ENCODE measurements around the gene WDR31. TPM values are rescaled to one million over a fixed set of nuclear protein-coding genes. Genes with fewer than 3 reads are reported as not detected.
"Not testable (repeated sequence)": the region's sequence is repeated elsewhere in the genome, so short reads cannot be mapped to it uniquely, and the experiment has no call there.

Gene WDR31
- polyA plus RNA-seq, 1 donor (not counting 4 experiments of a cell fraction or from before 2014, with no cell fraction given) = 0.94 TPM

DNA sequence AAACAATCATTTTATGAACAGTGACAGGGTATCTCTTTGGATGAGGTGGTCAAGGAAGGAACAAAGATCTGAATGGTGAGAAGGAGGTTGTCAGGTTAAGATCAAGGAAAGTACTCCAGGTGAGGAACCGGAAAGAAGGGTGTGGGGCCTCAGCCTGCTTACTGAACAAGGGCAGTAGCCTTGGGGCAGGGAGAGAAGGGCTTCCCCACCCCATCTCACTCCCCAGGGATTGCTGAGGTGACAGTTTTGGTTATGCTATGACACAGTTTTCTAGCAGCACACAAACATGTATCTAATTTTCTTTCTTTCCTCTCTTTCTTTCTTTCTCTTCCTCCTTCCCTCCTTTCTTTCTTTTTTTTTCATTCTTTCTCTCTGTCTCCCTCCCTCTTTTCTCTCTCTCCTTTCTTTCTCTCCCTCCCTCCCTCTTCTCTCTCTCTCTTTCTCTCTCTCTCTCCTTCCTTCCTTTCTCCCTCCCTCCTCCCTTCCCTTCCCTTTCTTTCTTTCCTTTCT lies 40.8 kb upstream of the WDR31 start:
- Histone ChIP-seq H3K9me1 (ENCODE audit: control insufficient read depth, extremely low read depth, insufficient read depth, low read length) (no peaks in the 10 kb centered on the region), H3K27me3 (ENCODE audit: control insufficient read depth, extremely low read depth, insufficient read depth, low read length) (no peaks in the 10 kb centered on the region), H3K9me3 (ENCODE audit: control insufficient read depth, low read depth, low read length) (no peaks in the 10 kb centered on the region), H3K4me3 (ENCODE audit: control insufficient read depth in 2 of 3, extremely low read depth in 1 of 3, insufficient read depth in 2 of 3, low read depth in 1 of 3, low read length in 3 of 3) (no peak overlapping the region), H3K79me2 (ENCODE audit: control insufficient read depth, insufficient read depth, low read length) (no peaks in the 10 kb centered on the region), H3K9ac (ENCODE audit: control insufficient read depth, extremely low read depth, insufficient read depth, low read length) (no peak overlapping the region), H3K27ac (ENCODE audit: control insufficient read depth, insufficient read depth, low read length) (no peak overlapping the region), H3K4me1 (ENCODE audit: control insufficient read depth, extremely low read depth, insufficient read depth, low read length) (peaks cover 14% of the 10 kb centered on the region), H3K36me3 (ENCODE audit: control insufficient read depth in 2 of 2, extremely low read depth in 1 of 2, insufficient read depth in 2 of 2, low read length in 2 of 2) (no peaks in the 10 kb centered on the region), H3K4me2 (ENCODE audit: control insufficient read depth, extremely low read depth, insufficient read depth, low read depth, low read length) (no peak overlapping the region), H2AFZ (ENCODE audit: control insufficient read depth, low read length) (peak overlapping the region; percentile 79), H4K20me1 (ENCODE audit: control insufficient read depth, extremely low read depth, insufficient read depth, low read length) (no peaks in the 10 kb centered on the region)
- dilution Hi-C loops (cut with MboI; ENCODE audit: extremely low pct_ligation_motif_present, low sequenced_read_pairs) = no loop called here
- FAIRE-seq (no peak), DNase-seq (ENCODE audit: low read depth, low spot score) (no peak)
- TF ChIP-seq EZH2 (IDR thresholded peaks at IDR 0.05; ENCODE audit: low read length) = no peak
- TF ChIP-seq, protein P1, sequence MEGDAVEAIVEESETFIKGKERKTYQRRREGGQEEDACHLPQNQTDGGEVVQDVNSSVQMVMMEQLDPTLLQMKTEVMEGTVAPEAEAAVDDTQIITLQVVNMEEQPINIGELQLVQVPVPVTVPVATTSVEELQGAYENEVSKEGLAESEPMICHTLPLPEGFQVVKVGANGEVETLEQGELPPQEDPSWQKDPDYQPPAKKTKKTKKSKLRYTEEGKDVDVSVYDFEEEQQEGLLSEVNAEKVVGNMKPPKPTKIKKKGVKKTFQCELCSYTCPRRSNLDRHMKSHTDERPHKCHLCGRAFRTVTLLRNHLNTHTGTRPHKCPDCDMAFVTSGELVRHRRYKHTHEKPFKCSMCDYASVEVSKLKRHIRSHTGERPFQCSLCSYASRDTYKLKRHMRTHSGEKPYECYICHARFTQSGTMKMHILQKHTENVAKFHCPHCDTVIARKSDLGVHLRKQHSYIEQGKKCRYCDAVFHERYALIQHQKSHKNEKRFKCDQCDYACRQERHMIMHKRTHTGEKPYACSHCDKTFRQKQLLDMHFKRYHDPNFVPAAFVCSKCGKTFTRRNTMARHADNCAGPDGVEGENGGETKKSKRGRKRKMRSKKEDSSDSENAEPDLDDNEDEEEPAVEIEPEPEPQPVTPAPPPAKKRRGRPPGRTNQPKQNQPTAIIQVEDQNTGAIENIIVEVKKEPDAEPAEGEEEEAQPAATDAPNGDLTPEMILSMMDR (optimal IDR thresholded peaks at IDR 0.05 in 1 of 3, IDR thresholded peaks at IDR 0.05 in 1 of 3, conservative IDR thresholded peaks at IDR 0.05 in 1 of 3; ENCODE audit: extremely low read depth in 1 of 3, insufficient read depth in 2 of 3, low read length in 3 of 3) = no peak

DNA sequence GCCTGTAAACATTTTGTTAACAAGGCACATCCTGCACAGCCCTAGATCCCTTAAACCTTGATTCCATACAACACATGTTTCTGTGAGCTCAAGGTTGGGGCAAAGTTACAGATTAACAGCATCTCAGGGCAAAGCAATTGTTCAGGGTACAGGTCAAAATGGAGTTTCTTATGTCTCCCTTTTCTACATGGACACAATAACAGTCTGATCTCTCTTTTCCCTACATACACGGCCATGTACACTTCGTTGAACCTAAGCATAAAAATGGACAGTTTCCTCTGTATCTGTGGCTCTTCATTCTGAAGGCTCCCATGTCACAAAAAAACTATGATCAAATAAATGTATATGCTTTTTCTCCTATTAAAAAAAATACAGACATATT lies 39.7 kb upstream of the WDR31 start:
- dilution Hi-C loops (cut with MboI; ENCODE audit: extremely low pct_ligation_motif_present, low sequenced_read_pairs); H2AFZ ChIP-seq (ENCODE audit: control insufficient read depth, low read length); H3K36me3 ChIP-seq (ENCODE audit: control insufficient read depth in 2 of 2, extremely low read depth in 1 of 2, insufficient read depth in 2 of 2, low read length in 2 of 2); H3K79me2 ChIP-seq (ENCODE audit: control insufficient read depth, insufficient read depth, low read length); FAIRE-seq; H4K20me1 ChIP-seq (ENCODE audit: control insufficient read depth, extremely low read depth, insufficient read depth, low read length); H3K9me3 ChIP-seq (ENCODE audit: control insufficient read depth, low read depth, low read length); H3K4me3 ChIP-seq (ENCODE audit: control insufficient read depth in 2 of 3, extremely low read depth in 1 of 3, insufficient read depth in 2 of 3, low read depth in 1 of 3, low read length in 3 of 3); H3K4me2 ChIP-seq (ENCODE audit: control insufficient read depth, extremely low read depth, insufficient read depth, low read depth, low read length); H3K9ac ChIP-seq (ENCODE audit: control insufficient read depth, extremely low read depth, insufficient read depth, low read length); H3K27me3 ChIP-seq (ENCODE audit: control insufficient read depth, extremely low read depth, insufficient read depth, low read length); H3K27ac ChIP-seq (ENCODE audit: control insufficient read depth, insufficient read depth, low read length); H3K9me1 ChIP-seq (ENCODE audit: control insufficient read depth, extremely low read depth, insufficient read depth, low read length); DNase-seq (ENCODE audit: low read depth, low spot score): not testable (repeated sequence)
- peaks cover 21% of the 10 kb centered on the region for H3K4me1 ChIP-seq (ENCODE audit: control insufficient read depth, extremely low read depth, insufficient read depth, low read length)

DNA sequence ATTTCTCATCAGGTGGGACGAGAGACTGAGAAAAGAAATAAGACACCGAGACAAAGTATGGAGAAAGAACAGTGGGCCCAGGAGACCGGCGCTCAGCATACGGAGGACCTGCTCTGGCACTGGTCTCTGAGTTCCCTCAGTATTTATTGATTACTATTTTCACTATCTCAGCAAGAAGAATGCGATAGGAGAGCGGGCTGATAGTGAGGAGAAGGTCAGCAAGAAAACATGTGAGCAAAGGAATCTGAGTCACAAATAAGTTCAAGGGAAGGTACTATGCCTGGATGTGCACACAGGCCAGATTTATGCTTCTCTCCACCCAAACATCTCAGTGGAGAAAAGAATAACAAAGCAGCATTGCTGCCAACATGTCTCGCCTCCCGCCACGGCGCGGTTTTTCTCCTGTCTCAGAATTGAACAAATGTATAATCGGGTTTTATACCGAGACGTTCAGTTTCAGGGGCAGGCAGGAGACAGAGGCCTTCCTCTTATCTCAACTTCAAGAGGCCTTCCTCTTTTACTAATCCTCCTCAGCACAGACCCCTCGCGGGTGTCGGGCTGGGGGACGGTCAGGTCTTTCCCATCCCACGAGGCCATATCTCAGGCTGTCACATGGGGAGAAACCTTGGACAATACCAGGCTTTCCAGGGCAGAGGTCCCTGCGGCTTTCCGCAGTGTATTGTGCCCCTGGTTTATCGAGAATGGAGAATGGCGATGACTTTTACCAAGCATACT lies 39.2 kb upstream of the WDR31 start:
- H3K9ac ChIP-seq (ENCODE audit: control insufficient read depth, extremely low read depth, insufficient read depth, low read length); H4K20me1 ChIP-seq (ENCODE audit: control insufficient read depth, extremely low read depth, insufficient read depth, low read length); H3K9me3 ChIP-seq (ENCODE audit: control insufficient read depth, low read depth, low read length); H3K4me3 ChIP-seq (ENCODE audit: control insufficient read depth in 2 of 3, extremely low read depth in 1 of 3, insufficient read depth in 2 of 3, low read depth in 1 of 3, low read length in 3 of 3); H2AFZ ChIP-seq (ENCODE audit: control insufficient read depth, low read length); H3K4me2 ChIP-seq (ENCODE audit: control insufficient read depth, extremely low read depth, insufficient read depth, low read depth, low read length); FAIRE-seq; dilution Hi-C loops (cut with MboI; ENCODE audit: extremely low pct_ligation_motif_present, low sequenced_read_pairs); H3K9me1 ChIP-seq (ENCODE audit: control insufficient read depth, extremely low read depth, insufficient read depth, low read length); H3K27me3 ChIP-seq (ENCODE audit: control insufficient read depth, extremely low read depth, insufficient read depth, low read length); DNase-seq (ENCODE audit: low read depth, low spot score); H3K27ac ChIP-seq (ENCODE audit: control insufficient read depth, insufficient read depth, low read length); H3K36me3 ChIP-seq (ENCODE audit: control insufficient read depth in 2 of 2, extremely low read depth in 1 of 2, insufficient read depth in 2 of 2, low read length in 2 of 2); H3K79me2 ChIP-seq (ENCODE audit: control insufficient read depth, insufficient read depth, low read length): not testable (repeated sequence)
- peaks cover 21% of the 10 kb centered on the region for H3K4me1 ChIP-seq (ENCODE audit: control insufficient read depth, extremely low read depth, insufficient read depth, low read length)

All from keratinocyte (primary cell).